HepG2 (cell line): ENCODE data around the gene LGALS3. TPM values are rescaled to one million over a fixed set of nuclear protein-coding genes. Genes with fewer than 3 reads are reported as not detected.

Source experiments
- BRCA1 ChIP-seq: sonication (generic); formaldehyde crosslinking; IDR thresholded peaks from 2 replicates; pipeline ENCODE4 v1.4.0; 2020; ENCODE audit warnings: missing genetic modification reagents
- CERS6 ChIP-seq: sonication (generic); formaldehyde crosslinking; IDR thresholded peaks from 2 replicates; pipeline ENCODE4 v1.5.0; 2020; ENCODE audit warnings: missing genetic modification reagents
- GFI1 ChIP-seq: sonication (generic); formaldehyde crosslinking; IDR thresholded peaks from 2 replicates; pipeline ENCODE4 v1.5.0; 2020; ENCODE audit warnings: missing genetic modification reagents, mild to moderate bottlenecking, borderline replicate concordance
- HMGXB3 ChIP-seq: sonication (generic); formaldehyde crosslinking; IDR thresholded peaks from 2 replicates; pipeline ENCODE4 v1.4.0; 2020; ENCODE audit warnings: missing genetic modification reagents, borderline replicate concordance
- HNRNPK ChIP-seq: fragments of 200-400 bp; formaldehyde crosslinking; IDR thresholded peaks from 2 replicates; pipeline ENCODE4 v1.6.1; 2018; ENCODE audit warnings: low read length, low read depth, moderate library complexity, mild to moderate bottlenecking; ENCODE audit not compliant: poor library complexity, severe bottlenecking
- MXI1 ChIP-seq: IDR thresholded peaks from 3 replicates; pipeline ENCODE4 v1.6.1; 2012; ENCODE audit warnings: low read depth, low read length, inconsistent platforms, borderline replicate concordance
- TFDP1 ChIP-seq: IDR thresholded peaks from 2 replicates; pipeline ENCODE4 v1.6.1; 2016; ENCODE audit warnings: missing compliant biosample characterization, missing genetic modification reagents, borderline replicate concordance
- ZBTB1 ChIP-seq: sonication (generic); formaldehyde crosslinking; IDR thresholded peaks from 2 replicates; pipeline ENCODE4 v1.4.0; 2020; ENCODE audit warnings: missing genetic modification reagents, borderline replicate concordance
- ZC3H13 ChIP-seq: sonication (generic); formaldehyde crosslinking; IDR thresholded peaks from 2 replicates; pipeline ENCODE4 v1.8.1; 2023; ENCODE audit warnings: mild to moderate bottlenecking, missing genetic modification reagents, moderate library complexity
- ZFP91 ChIP-seq: sonication (generic); formaldehyde crosslinking; IDR thresholded peaks from 2 replicates; pipeline ENCODE4 v1.9.0; 2022; ENCODE audit warnings: missing genetic modification reagents, mild to moderate bottlenecking, borderline replicate concordance
- ZHX2 ChIP-seq, 2 experiments: sonication (generic) in 1 of 2; formaldehyde crosslinking in 1 of 2; IDR thresholded peaks; 2 replicates each; pipeline versions ENCODE4 v1.6.1 to v1.9.0; 2014 to 2022; ENCODE audit warnings: antibody characterized with exemption in 1 of 2, borderline replicate concordance in 1 of 2, inconsistent platforms in 1 of 2, low read depth in 1 of 2, missing genetic modification reagents in 1 of 2
- ZNF264 ChIP-seq: sonication (generic); formaldehyde crosslinking; IDR thresholded peaks from 2 replicates; pipeline ENCODE4 v1.4.0; 2020; ENCODE audit warnings: missing genetic modification reagents
- polyA plus RNA-seq, 8 experiments: library from polyadenylated mRNA; depleted of rRNA in 3 of 8; stranded (reverse) in 7 of 8; unstranded in 1 of 8; fragments of >200 nt; fragmentation: Illumina TruSeq in 4 of 8; extraction: Trizol in 4 of 8; gene quantifications; 2 replicates each; pipeline versions ENCODE4 v1.2.1 to v1.2.3, GENCODE V29; 2011 to 2016; ENCODE audit warnings: low read depth in 4 of 8, missing spikeins in 1 of 8, mixed read lengths in 1 of 8; ENCODE audit not compliant: insufficient read depth in 1 of 8
- total RNA-seq, 5 experiments: library from RNA; depleted of rRNA; stranded (reverse); fragments of >200 nt; fragmentation: Illumina TruSeq; extraction: Trizol; gene quantifications; 2 replicates each; pipeline ENCODE4 v1.2.3, GENCODE V29; 2016; ENCODE audit warnings: low read depth in 1 of 5

The LGALS3 gene
- total and polyA plus RNA-seq, 2 of the 13 experiments (the other 11 are each of a cell fraction or from before 2014, with no cell fraction given), result 5.0 to 97.4 TPM

- TF ChIP-seq HMGXB3 (CRISPR knock-in tag) (no peak), CERS6 (CRISPR knock-in tag) (no peak), GFI1 (no peak), ZC3H13 (CRISPR knock-in tag) (no peak), HNRNPK (no peak), ZHX2 (IDR thresholded peaks at IDR 0.05; ENCODE audit: low read depth) (no peak), ZHX2 (CRISPR knock-in tag; IDR thresholded peaks at IDR 0.05; ENCODE audit: borderline replicate concordance) (no peak), ZNF264 (CRISPR knock-in tag) (peak; percentile 75; the same call in 1 of the 2 replicates), TFDP1 (CRISPR knock-in tag) (peak; percentile 25; the same call in 1 of the 2 replicates), ZFP91 (CRISPR knock-in tag) (peak; percentile 58; the same call in 1 of the 2 replicates), MXI1 (peak; percentile 38; the same call in 1 of the 3 replicates), ZBTB1 (CRISPR knock-in tag) (no peak), BRCA1 (CRISPR knock-in tag) (no peak)
These were observed 25.9 kb upstream of the LGALS3 start (continued) for GRCh38 chr14:55103005-55103640.
